ENCODE data around the gene C11orf68.

C11orf68 gene

GRCh38 chr11:65871811-65872548 is 46.9 kb downstream of the C11orf68 start:
- ChIA-PET POLR2A (ENCODE audit: low non-redundant PET) (interaction anchor here (0.9 kb wide), 1 partner anchor 12 kb away, joined by 3 read pairs; the partner anchor contains the start of gene MUS81), CTCF (interaction anchor here (0.7 to 1.7 kb wide), 4 partner anchors 12 to 20 kb away, joined by 3 to 8 read pairs (median 4); partner anchors contain the start of gene MUS81)
- DNase-seq (ENCODE audit: low spot score), result no peak
- no peak for TF ChIP-seq CTCF (conservative IDR thresholded peaks at IDR 0.05; ENCODE audit: low read depth)
- H3K27ac ChIP-seq, result peak overlapping the region; percentile 82

GRCh38 chr11:65870706-65871681 is 47.9 kb downstream of the C11orf68 start:
- no peak for DNase-seq (ENCODE audit: low spot score)
- no peak for TF ChIP-seq CTCF (conservative IDR thresholded peaks at IDR 0.05; ENCODE audit: low read depth)
- CTCF ChIA-PET, result interaction anchor here (0.7 to 1.7 kb wide), 4 partner anchors 11 to 19 kb away, joined by 3 to 8 read pairs (median 4); partner anchors contain the start of gene MUS81
- H3K27ac ChIP-seq, result peak overlapping the region; percentile 82
- POLR2A ChIA-PET (ENCODE audit: low non-redundant PET), result interaction anchor here (0.9 kb wide), 1 partner anchor 11 kb away, joined by 3 read pairs; the partner anchor contains the start of gene MUS81

- CTCF ChIA-PET, result interaction anchor here (0.5 to 1.9 kb wide), 2 partner anchors 9 to 11 kb away, joined by 3 to 5 read pairs; no protein-coding TSS in a partner anchor
- DNase-seq (ENCODE audit: low spot score), result no peak
- POLR2A ChIA-PET (ENCODE audit: low non-redundant PET), result no interaction called here
- no peak for TF ChIP-seq CTCF (conservative IDR thresholded peaks at IDR 0.05; ENCODE audit: low read depth)
- H3K27ac ChIP-seq, result peak overlapping the region; percentile 82
Observed at GRCh38 chr11:65870307-65870658, 48.6 kb downstream of the C11orf68 start.

GRCh38 chr11:65869643-65870306 is 49.1 kb downstream of the C11orf68 start:
- POLR2A ChIA-PET (ENCODE audit: low non-redundant PET), result no interaction called here
- DNase-seq (ENCODE audit: low spot score), result no peak
- peak overlapping the region; percentile 82 for H3K27ac ChIP-seq
- TF ChIP-seq CTCF (conservative IDR thresholded peaks at IDR 0.05; ENCODE audit: low read depth), result no peak
- CTCF ChIA-PET, result interaction anchor here (0.5 to 1.9 kb wide), 3 partner anchors 9 to 12 kb away, joined by 3 to 5 read pairs (median 3); no protein-coding TSS in a partner anchor

GRCh38 chr11:65868907-65869306 is 50.0 kb downstream of the C11orf68 start:
- CTCF ChIA-PET, result interaction anchor here (1.4 to 1.9 kb wide), 2 partner anchors 8 to 19 kb away, joined by 4 to 5 read pairs; partner anchors contain the start of gene FIBP
- POLR2A ChIA-PET (ENCODE audit: low non-redundant PET), result no interaction called here
- DNase-seq (ENCODE audit: low spot score), result no peak
- no peak for TF ChIP-seq CTCF (conservative IDR thresholded peaks at IDR 0.05; ENCODE audit: low read depth)
- peak overlapping the region; percentile 53 for H3K27ac ChIP-seq
